ENCODE measurements around the gene KRTAP5-1.
"Not testable (repeated sequence)": the region's sequence is repeated elsewhere in the genome, so short reads cannot be mapped to it uniquely, and the experiment has no call there.

The KRTAP5-1 gene

GRCh38 chr11:1600626-1601025 is 15.5 kb upstream of the KRTAP5-1 start:
- DNase-seq, result no peak

GRCh38 chr11:1598816-1599215 is 13.7 kb upstream of the KRTAP5-1 start:
- DNase-seq, result no peak

GRCh38 chr11:1598406-1598805 is 13.3 kb upstream of the KRTAP5-1 start:
- DNase-seq, result not testable (repeated sequence)

GRCh38 chr11:1597994-1598380 is 12.9 kb upstream of the KRTAP5-1 start, which contains the start of gene KRTAP5-2:
Gene KRTAP5-2 (minus strand): TSS chr11:1598294. CDS start chr11:1598250, 44 bp downstream.
- DNase-seq, result no peak

GRCh38 chr11:1597331-1597993 is 12.4 kb upstream of the KRTAP5-1 start:
- no peak for DNase-seq

GRCh38 chr11:1596576-1597121 is 11.6 kb upstream of the KRTAP5-1 start:
- DNase-seq, result not testable (repeated sequence)

GRCh38 chr11:1595994-1596575 is 11.0 kb upstream of the KRTAP5-1 start:
- DNase-seq, result not testable (repeated sequence)

- DNase-seq, result no peak
Observed at GRCh38 chr11:1592628-1593027, 7.5 kb upstream of the KRTAP5-1 start.

GRCh38 chr11:1589996-1590395 is 4.9 kb upstream of the KRTAP5-1 start:
- no peak for DNase-seq

- DNase-seq, result not testable (repeated sequence)
Observed at GRCh38 chr11:1589191-1589963, 4.3 kb upstream of the KRTAP5-1 start.

GRCh38 chr11:1586699-1587098 is 1.6 kb upstream of the KRTAP5-1 start:
- no peak for DNase-seq

GRCh38 chr11:1582909-1583308 is 2.2 kb downstream of the KRTAP5-1 start:
- not testable (repeated sequence) for DNase-seq

- no peak for DNase-seq
Observed at GRCh38 chr11:1581976-1582375, 3.1 kb downstream of the KRTAP5-1 start.

GRCh38 chr11:1576825-1577224 is 8.3 kb downstream of the KRTAP5-1 start:
- no peak for DNase-seq

- DNase-seq, result not testable (repeated sequence)
Observed at GRCh38 chr11:1575756-1576155, 9.3 kb downstream of the KRTAP5-1 start.

- DNase-seq, result no peak
Observed at GRCh38 chr11:1574933-1575242, 10.2 kb downstream of the KRTAP5-1 start.

GRCh38 chr11:1574238-1574932 is 10.7 kb downstream of the KRTAP5-1 start:
- DNase-seq, result peak; percentile 45

- DNase-seq, result peak; percentile 53
Observed at GRCh38 chr11:1573903-1574237, 11.2 kb downstream of the KRTAP5-1 start.

GRCh38 chr11:1573077-1573902 is 11.8 kb downstream of the KRTAP5-1 start:
- DNase-seq, result no peak

- DNase-seq, result peak; percentile 15
Observed at GRCh38 chr11:1572197-1573076, 12.6 kb downstream of the KRTAP5-1 start, which contains the start of gene DUSP8. Gene DUSP8 (minus strand): TSS chr11:1572271. CDS start chr11:1565826, 6,445 bp downstream.

- no peak for DNase-seq
Observed at GRCh38 chr11:1571760-1572196, 13.3 kb downstream of the KRTAP5-1 start.

Measured in DMS79 (cell line).